Caco-2 (cell line): ENCODE measurements around the gene SNX21. TPM values are rescaled to one million over a fixed set of nuclear protein-coding genes. Genes with fewer than 3 reads are reported as not detected.

ENCODE experiments used
- BruUV-seq: library from RNA; stranded (reverse); fragments of 400-500 nt; replicated peaks from 2 replicates; lab custom pipeline; 2021; lab: Mats Ljungman, UMichigan
- CTCF ChIA-PET: fragments of 300-600 bp; sonication (Branson Sonifier 250); formaldehyde crosslinking; loops from one replicate; lab custom pipeline; 2022; ENCODE audit warnings: antibody characterized with exemption; lab: Charles Lee
- POLR2A ChIA-PET: fragments of 300-600 bp; sonication (Branson Sonifier 250); formaldehyde crosslinking; loops from one replicate; lab custom pipeline; 2022; ENCODE audit warnings: antibody characterized with exemption; lab: Charles Lee
- DNase-seq, 2 experiments: peaks; one replicate each; pipeline versions ENCODE4 v3.0.0 to v3.0.0-alpha.2; 2020 to 2022
- H3K27me3 ChIP-seq: replicated peaks from 2 replicates; pipeline ENCODE4 v1.6.0; 2011; ENCODE audit warnings: low read length; ENCODE audit not compliant: control insufficient read depth, insufficient read depth
- H3K36me3 ChIP-seq: 2 replicates; pipeline ENCODE4 v1.5.1; 2011; ENCODE audit warnings: low read length; ENCODE audit not compliant: control insufficient read depth, insufficient read depth
- H3K4me1 ChIP-seq: fragments of 250-450 bp; sonication (Bioruptor Pico); 2 replicates; pipeline ENCODE4 v1.5.1; 2020; ENCODE audit warnings: mild to moderate bottlenecking
- H3K4me3 ChIP-seq: 2 replicates; pipeline ENCODE4 v1.5.1; 2011; ENCODE audit warnings: low read depth, mild to moderate bottlenecking, control low read depth, low read length
- H3K9me3 ChIP-seq: fragments of 250-450 bp; sonication (Bioruptor Pico); 2 replicates; pipeline ENCODE4 v1.5.1; 2020; ENCODE audit warnings: mild to moderate bottlenecking, moderate library complexity
- H3K27ac Mint-ChIP-seq: one replicate; pipeline ENCODE4 v1.8.0; 2022; ENCODE audit warnings: mixed read lengths; ENCODE audit not compliant: unreplicated experiment
- H3K27me3 Mint-ChIP-seq: one replicate; pipeline ENCODE4 v1.8.0; 2022; ENCODE audit warnings: mixed read lengths; ENCODE audit not compliant: insufficient read depth, unreplicated experiment
- H3K36me3 Mint-ChIP-seq: one replicate; pipeline ENCODE4 v1.8.0; 2022; ENCODE audit warnings: mild to moderate bottlenecking, mixed read lengths; ENCODE audit not compliant: insufficient read depth, unreplicated experiment
- H3K4me1 Mint-ChIP-seq: one replicate; pipeline ENCODE4 v1.8.0; 2022; ENCODE audit warnings: low read depth, mixed read lengths; ENCODE audit not compliant: unreplicated experiment
- H3K4me3 Mint-ChIP-seq: one replicate; pipeline ENCODE4 v1.8.0; 2022; ENCODE audit warnings: mild to moderate bottlenecking, moderate library complexity, mixed read lengths; ENCODE audit not compliant: unreplicated experiment
- H3K9me3 Mint-ChIP-seq: one replicate; pipeline ENCODE4 v1.8.0; 2022; ENCODE audit warnings: mixed read lengths; ENCODE audit not compliant: unreplicated experiment
- CTCF ChIP-seq, 2 experiments: fragments of 200-600 bp in 1 of 2; IDR thresholded peaks; 1 replicate in 1 of 2; 2 replicates in 1 of 2; pipeline versions ENCODE4 v1.5.1 to v1.8.0; 2011 to 2022; ENCODE audit warnings: antibody characterized with exemption in 1 of 2, control low read depth in 1 of 2, inconsistent platforms in 1 of 2, low read depth in 1 of 2, low read length in 1 of 2, mild to moderate bottlenecking in 1 of 2, moderate library complexity in 1 of 2; ENCODE audit not compliant: insufficient read depth in 1 of 2, severe bottlenecking in 1 of 2, unreplicated experiment in 1 of 2
- intact Hi-C: fragments of 100-400 bp; cut with micrococcal nuclease; formaldehyde crosslinking; loops from one replicate; pipeline ENCODE4 v1.10.0; 2022; ENCODE audit not compliant: unreplicated experiment
- total RNA-seq: library from RNA; stranded (reverse); gene quantifications from 2 replicates; pipeline ENCODE4 v1.2.3, GENCODE V29; 2022

The SNX21 gene
- total RNA-seq, 1 experiment from 2014 or later: 15.6 TPM

GRCh38 chr20:45851501-45851900 is 17.9 kb downstream of the SNX21 start:
- POLR2A ChIA-PET: no interaction called here
- Mint-ChIP-seq H3K4me3 (no peak overlapping the region), H3K9me3 (no peaks in the 10 kb centered on the region), H3K4me1 (peaks cover 6% of the 10 kb centered on the region), H3K36me3 (peaks cover 7% of the 10 kb centered on the region), H3K27me3 (no peaks in the 10 kb centered on the region), H3K27ac (no peak overlapping the region)
- Histone ChIP-seq H3K27me3 (no peaks in the 10 kb centered on the region), H3K4me3 (no peak overlapping the region), H3K9me3 (no peaks in the 10 kb centered on the region), H3K4me1 (peaks cover 5% of the 10 kb centered on the region), H3K36me3 (no peaks in the 10 kb centered on the region)
- CTCF ChIA-PET: interaction anchor here (0.7 kb wide), 1 partner anchor 27 kb away, joined by 3 read pairs; no protein-coding TSS in a partner anchor
- no peak for TF ChIP-seq CTCF (IDR thresholded peaks at IDR 0.05; ENCODE audit: insufficient read depth in 1 of 2, low read depth in 1 of 2, low read length in 1 of 2, severe bottlenecking in 1 of 2, unreplicated experiment in 1 of 2)
- no TSS peak for BruUV-seq
- intact Hi-C loops: no loop called here
- DNase-seq: no peak

GRCh38 chr20:45852326-45852725 is 18.7 kb downstream of the SNX21 start:
- intact Hi-C loops: no loop called here
- no peak overlapping the region for H3K4me3 ChIP-seq
- Mint-ChIP-seq H3K4me1 (peaks cover 6% of the 10 kb centered on the region), H3K9me3 (no peaks in the 10 kb centered on the region), H3K4me3 (no peak overlapping the region), H3K27ac (no peak overlapping the region), H3K36me3 (peaks cover 15% of the 10 kb centered on the region), H3K27me3 (no peaks in the 10 kb centered on the region)
- no peaks in the 10 kb centered on the region for H3K9me3 ChIP-seq
- CTCF ChIA-PET: interaction anchor here (0.7 to 0.9 kb wide), 2 partner anchors 28 to 30 kb away, joined by 3 to 4 read pairs; no protein-coding TSS in a partner anchor
- BruUV-seq: no TSS peak
- H3K4me1 ChIP-seq: peaks cover 6% of the 10 kb centered on the region
- DNase-seq: no peak
- no peak for TF ChIP-seq CTCF (IDR thresholded peaks at IDR 0.05; ENCODE audit: insufficient read depth in 1 of 2, low read depth in 1 of 2, low read length in 1 of 2, severe bottlenecking in 1 of 2, unreplicated experiment in 1 of 2)
- POLR2A ChIA-PET: interaction anchor here (0.5 kb wide), 1 partner anchor 10 kb away, joined by 3 read pairs; no protein-coding TSS in a partner anchor
- no peaks in the 10 kb centered on the region for H3K27me3 ChIP-seq
- no peaks in the 10 kb centered on the region for H3K36me3 ChIP-seq

GRCh38 chr20:45853484-45853883 is 19.9 kb downstream of the SNX21 start:
- BruUV-seq: no TSS peak
- no peaks in the 10 kb centered on the region for H3K27me3 ChIP-seq
- POLR2A ChIA-PET: no interaction called here
- Mint-ChIP-seq H3K27ac (no peak overlapping the region), H3K4me3 (no peak overlapping the region), H3K36me3 (peaks cover 26% of the 10 kb centered on the region), H3K9me3 (no peaks in the 10 kb centered on the region), H3K4me1 (peaks cover 6% of the 10 kb centered on the region), H3K27me3 (no peaks in the 10 kb centered on the region)
- no peak for TF ChIP-seq CTCF (IDR thresholded peaks at IDR 0.05; ENCODE audit: insufficient read depth in 1 of 2, low read depth in 1 of 2, low read length in 1 of 2, severe bottlenecking in 1 of 2, unreplicated experiment in 1 of 2)
- no peak for DNase-seq
- intact Hi-C loops: no loop called here
- H3K36me3 ChIP-seq: no peaks in the 10 kb centered on the region
- CTCF ChIA-PET: no interaction called here
- no peaks in the 10 kb centered on the region for H3K9me3 ChIP-seq
- no peak overlapping the region for H3K4me3 ChIP-seq
- H3K4me1 ChIP-seq: peaks cover 11% of the 10 kb centered on the region
